Motor neuron (in vitro differentiated cells): ENCODE measurements around the gene GPX3. TPM values are rescaled to one million over a fixed set of nuclear protein-coding genes. Genes with fewer than 3 reads are reported as not detected.

ENCODE experiments used
- ATAC-seq, 8 experiments: fragments of 200-7000 bp; cut with Tn5 transposase; replicated peaks in 6 of 8; 2 replicates each; pipeline ENCODE4 v1.8.0; 2021; ENCODE audit warnings: mild to moderate bottlenecking in 8 of 8, moderate library complexity in 8 of 8
- H3K27ac ChIP-seq, 2 donors: fragments of 250-450 bp; sonication (Bioruptor Pico); 2 replicates each; pipeline ENCODE4 v1.9.0; 2021; ENCODE audit warnings: antibody characterized with exemption in 2 of 2, mild to moderate bottlenecking in 2 of 2, moderate library complexity in 1 of 2
- H3K4me1 ChIP-seq, 2 donors: fragments of 250-450 bp; sonication (Bioruptor Pico); replicated peaks in 1 of 2; 2 replicates each; pipeline ENCODE4 v1.6.1; 2021; ENCODE audit warnings: antibody characterized with exemption in 2 of 2, mild to moderate bottlenecking in 2 of 2, moderate library complexity in 1 of 2
- H3K4me3 ChIP-seq, 5 donors: fragments of 250-450 bp; sonication (Bioruptor Pico); 2 replicates each; pipeline ENCODE4 v1.9.0; 2021; ENCODE audit warnings: antibody characterized with exemption in 5 of 5, mild to moderate bottlenecking in 5 of 5, moderate library complexity in 4 of 5
- WGBS, 10 experiments: fragments of 450-650 bp; shearing (Covaris generic); methylation state at CpG; one replicate each; pipeline ENCODE4 v1.0.0; 2022; 5-methylcytosine and 5-hydroxymethylcytosine counted together
- in situ Hi-C, 9 experiments: fragments of 400-800 bp; cut with MboI; loops; one replicate each; pipeline ENCODE4 v1.15.0; 2021; ENCODE audit warnings: low sequenced_read_pairs in 9 of 9, low pct_unique_long_range_greater_than_20kb in 2 of 9; ENCODE audit not compliant: unreplicated experiment in 9 of 9
- total RNA-seq, 8 experiments: library from RNA; unstranded; fragments of 300-600 nt; gene quantifications; 2 replicates each; pipeline versions ENCODE4 v1.2.3 to v1.2.4, GENCODE V29; 2022

GPX3 gene
- total RNA-seq, 8 experiments from 2014 or later, result 3.1 to 11.2 (median 4.8) TPM

DNA sequence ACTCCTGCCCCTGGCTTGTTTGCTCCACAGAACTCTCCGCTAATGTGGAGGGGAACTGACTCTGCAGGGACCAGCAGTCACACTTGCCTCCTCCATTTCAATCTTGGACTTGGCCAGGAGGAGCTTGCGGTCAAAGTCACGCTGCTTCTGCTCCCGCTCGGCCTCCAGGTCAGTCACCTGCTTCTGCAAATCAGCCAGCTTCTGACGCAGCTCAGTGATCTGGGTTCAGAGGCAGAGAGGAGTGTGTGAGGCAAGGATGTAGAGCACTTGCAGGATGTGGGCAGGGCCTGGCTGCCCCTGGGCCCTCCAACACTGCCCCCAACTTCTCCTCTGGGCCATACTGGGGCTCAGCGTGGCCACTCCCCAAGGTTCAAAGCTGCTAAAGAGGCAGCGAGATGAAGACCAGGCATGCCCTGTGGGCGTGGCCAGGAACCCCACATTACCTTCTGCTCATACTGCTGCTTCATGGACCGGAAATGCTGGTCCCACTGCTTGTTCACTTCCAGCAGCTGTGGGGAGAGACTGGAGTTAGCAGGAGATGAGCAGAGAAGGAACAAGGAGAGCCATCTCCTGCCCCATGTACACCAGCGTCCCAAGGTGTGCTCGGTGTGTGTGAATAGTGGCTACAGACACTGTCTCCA lies 22.2 kb downstream of the GPX3 start:
- WGBS, 10 experiments, result 80 to 100% (median 94%) methylated on average over 1 to 7 of the region's 12 CpGs; no CpG with 5 or more reads in 2 of the 10 experiments
- Histone ChIP-seq H3K27ac (no peak overlapping the region), H3K4me3 (no peak overlapping the region), H3K4me1 (no peaks in the 10 kb centered on the region)
- no peak for ATAC-seq
- in situ Hi-C loops, result no loop called here

- Histone ChIP-seq H3K4me1 (no peaks in the 10 kb centered on the region), H3K4me3 (no peak overlapping the region), H3K27ac (no peak overlapping the region)
- WGBS, 10 experiments, result 47 to 96% (median 68%) methylated on average over 1 to 12 of the region's 13 CpGs; no CpG with 5 or more reads in 3 of the 10 experiments
- in situ Hi-C loops, result no loop called here
- ATAC-seq, result peak in 4 of 8 experiments; percentile 54 to 80 (median 64)
Observed at GRCh38 chr5:151047814-151048425, 27.5 kb downstream of the GPX3 start.

- Histone ChIP-seq H3K4me3 (no peak overlapping the region), H3K27ac (no peak overlapping the region), H3K4me1 (no peaks in the 10 kb centered on the region)
- in situ Hi-C loops, result no loop called here
- WGBS, 10 experiments, result 67 to 100% (median 87%) methylated on average over 1 to 6 of the region's 7 CpGs; no CpG with 5 or more reads in 4 of the 10 experiments
- ATAC-seq, result no peak
Observed at GRCh38 chr5:151048526-151048925, 28.1 kb downstream of the GPX3 start.

DNA sequence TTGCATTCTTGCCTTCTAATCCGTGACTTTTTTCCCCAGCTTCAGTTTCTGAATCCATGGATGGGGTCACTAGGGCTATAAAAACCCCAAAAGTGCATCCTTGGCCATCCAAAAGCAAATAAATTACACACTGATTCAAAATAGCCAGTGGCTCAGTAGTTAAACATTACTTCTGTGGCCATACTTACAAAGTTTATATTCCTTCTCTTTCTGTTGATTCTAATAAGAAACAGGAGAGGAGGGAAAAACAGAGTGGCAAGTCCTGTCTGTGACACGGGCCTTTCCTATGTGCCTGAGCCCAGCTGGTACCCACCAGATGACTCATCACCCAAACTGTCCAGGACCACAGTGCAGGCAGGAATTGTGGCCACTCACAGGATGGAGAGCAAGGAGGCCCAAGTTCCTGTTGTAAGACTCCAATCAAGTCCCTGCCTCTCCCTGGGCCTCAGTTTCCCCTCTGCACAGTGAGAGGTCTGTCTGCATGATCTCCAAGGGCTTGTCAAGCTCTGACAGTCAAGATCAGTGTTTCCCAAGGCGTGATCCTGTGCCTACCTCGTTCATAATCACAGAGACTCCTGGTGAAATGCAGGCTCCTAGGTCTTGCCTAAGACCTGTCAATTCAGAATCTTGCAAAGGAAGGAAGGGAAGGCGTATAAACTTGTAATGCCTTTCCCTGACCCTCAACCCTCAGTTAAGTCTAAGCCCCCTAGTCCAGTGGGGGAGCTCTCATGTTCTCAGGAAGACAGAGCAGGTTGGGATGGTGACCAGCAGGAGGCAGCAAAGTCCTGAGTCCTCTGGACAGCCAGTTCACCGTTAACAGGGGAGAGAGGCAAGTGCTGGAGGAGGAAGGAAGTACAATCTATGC lies 30.9 kb downstream of the GPX3 start:
- Histone ChIP-seq H3K27ac (peak overlapping the region in 1 of 2 donors; percentile 31), H3K4me1 (no peaks in the 10 kb centered on the region), H3K4me3 (no peak overlapping the region)
- 0 to 96% (median 77%) methylated on average over 1 to 5 of the region's 6 CpGs; no CpG with 5 or more reads in 1 of the 10 experiments for WGBS, 10 experiments
- in situ Hi-C loops, result no loop called here
- peak; percentile 58 to 95 (median 72) for ATAC-seq

DNA sequence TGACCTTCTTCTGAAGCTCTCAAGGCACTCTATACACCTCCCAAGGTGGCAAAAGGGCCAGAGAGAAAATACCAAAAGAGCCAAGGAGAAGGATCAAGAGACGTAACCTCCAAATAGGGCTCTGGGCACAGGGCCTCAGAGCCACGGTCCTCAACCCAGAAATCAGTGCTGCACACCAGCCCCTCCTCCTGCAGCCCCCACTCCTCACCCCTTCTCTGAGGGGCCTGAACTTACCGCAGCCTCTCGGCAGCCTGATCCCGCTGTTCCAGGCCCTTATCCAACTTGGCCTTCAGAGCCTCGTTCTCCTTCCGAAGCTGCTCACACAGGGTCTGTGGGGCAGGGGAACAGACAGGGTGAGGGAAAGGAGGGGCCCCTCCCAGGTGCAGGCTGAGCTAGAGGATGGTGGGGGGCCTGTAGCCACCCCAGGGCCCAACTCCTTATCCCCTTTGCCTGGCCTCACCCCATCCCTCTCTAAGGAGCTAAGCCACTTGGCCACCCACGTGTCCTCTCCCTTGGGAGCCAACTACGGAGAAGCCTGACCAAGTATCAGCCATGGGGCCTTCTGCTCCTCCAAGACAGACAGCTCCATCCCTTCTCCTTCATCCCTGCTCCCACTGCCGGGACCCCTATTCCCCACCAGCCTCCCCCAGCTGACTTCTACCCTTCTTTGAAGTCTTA lies 31.7 kb downstream of the GPX3 start:
- no peak overlapping the region for H3K4me3 ChIP-seq
- ATAC-seq, result peak in 2 of 8 experiments; percentile 14 to 51
- 67 to 100% (median 86%) methylated on average over 1 to 4 of the region's 10 CpGs; no CpG with 5 or more reads in 3 of the 10 experiments for WGBS, 10 experiments
- no peak overlapping the region for H3K27ac ChIP-seq
- in situ Hi-C loops, result no loop called here
- no peaks in the 10 kb centered on the region for H3K4me1 ChIP-seq

GRCh38 chr5:151052836-151053235 lies 32.4 kb downstream of the GPX3 start:
- ATAC-seq, result no peak
- in situ Hi-C loops, result no loop called here
- Histone ChIP-seq H3K27ac (no peak overlapping the region), H3K4me3 (no peak overlapping the region), H3K4me1 (no peaks in the 10 kb centered on the region)
- 80 to 100% (median 100%) methylated on average over 1 to 2 of the region's 3 CpGs; no CpG with 5 or more reads in 6 of the 10 experiments for WGBS, 10 experiments

DNA sequence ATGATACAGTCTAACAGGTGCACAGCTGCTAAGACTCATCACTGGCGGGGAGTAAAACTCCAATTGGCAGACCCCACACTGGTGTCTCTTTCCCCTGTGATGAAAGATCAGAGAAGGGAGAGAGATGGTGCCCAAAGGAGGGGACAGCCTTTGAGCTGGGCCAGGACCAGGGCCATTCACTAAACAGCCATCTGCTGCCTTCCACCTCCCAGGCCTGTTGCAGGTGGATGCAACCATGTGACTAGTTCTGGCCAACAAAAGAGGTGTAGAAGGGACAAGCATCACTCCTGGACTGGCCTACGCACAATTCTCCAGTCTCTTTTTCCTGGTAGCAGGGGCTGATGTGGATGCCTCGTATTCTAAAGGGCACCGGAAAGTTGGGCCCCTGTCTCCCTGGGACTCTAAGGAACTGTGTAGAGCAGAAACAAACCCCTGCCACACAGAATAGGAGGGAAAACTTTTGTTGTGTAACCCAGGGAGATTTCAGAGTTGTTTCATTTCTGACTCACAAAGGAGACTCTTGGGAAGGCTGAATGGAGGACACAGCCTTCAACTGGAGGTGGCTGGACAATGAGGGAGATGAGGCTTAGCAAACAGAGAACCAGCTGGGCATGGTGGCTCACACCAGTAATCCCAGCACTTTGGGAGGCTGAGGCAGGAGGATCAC lies 33.5 kb downstream of the GPX3 start:
- whole genome bisulfite sequencing, 10 experiments, result 90 to 100% (median 100%) methylated on average over 1 to 2 of the region's 4 CpGs; no CpG with 5 or more reads in 7 of the 10 experiments
- H3K27ac ChIP-seq, result no peak overlapping the region
- ATAC-seq, result peak in 3 of 8 experiments; percentile 35 to 89 (median 74)
- H3K4me1 ChIP-seq, result no peaks in the 10 kb centered on the region
- in situ Hi-C loops, result no loop called here
- H3K4me3 ChIP-seq, result no peak overlapping the region

DNA sequence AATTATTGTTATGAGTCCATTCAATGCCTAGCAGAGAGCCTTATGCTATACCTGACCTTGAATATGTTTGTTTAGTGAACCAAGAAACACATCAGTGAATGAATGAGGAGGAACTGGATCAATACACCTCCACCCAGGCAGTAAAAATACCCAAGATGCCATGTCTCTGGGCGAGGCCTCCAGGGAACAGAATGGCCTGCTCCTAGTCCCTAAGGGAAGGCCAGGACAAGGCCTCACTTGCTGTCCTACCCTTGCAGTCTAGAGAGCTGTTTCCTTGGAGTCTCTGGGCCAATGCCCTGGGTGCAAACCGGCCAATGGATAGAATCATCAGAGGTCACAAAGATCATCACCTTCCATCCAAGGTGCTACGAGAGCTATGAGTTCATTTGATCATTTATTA lies 34.3 kb downstream of the GPX3 start:
- in situ Hi-C loops, result no loop called here
- ATAC-seq, result no peak
- 83 to 100% (median 92%) methylated on average over 1 to 2 of the region's 3 CpGs; no CpG with 5 or more reads in 3 of the 10 experiments for WGBS, 10 experiments
- H3K4me1 ChIP-seq, result no peaks in the 10 kb centered on the region
- no peak overlapping the region for H3K27ac ChIP-seq
- H3K4me3 ChIP-seq, result no peak overlapping the region

DNA sequence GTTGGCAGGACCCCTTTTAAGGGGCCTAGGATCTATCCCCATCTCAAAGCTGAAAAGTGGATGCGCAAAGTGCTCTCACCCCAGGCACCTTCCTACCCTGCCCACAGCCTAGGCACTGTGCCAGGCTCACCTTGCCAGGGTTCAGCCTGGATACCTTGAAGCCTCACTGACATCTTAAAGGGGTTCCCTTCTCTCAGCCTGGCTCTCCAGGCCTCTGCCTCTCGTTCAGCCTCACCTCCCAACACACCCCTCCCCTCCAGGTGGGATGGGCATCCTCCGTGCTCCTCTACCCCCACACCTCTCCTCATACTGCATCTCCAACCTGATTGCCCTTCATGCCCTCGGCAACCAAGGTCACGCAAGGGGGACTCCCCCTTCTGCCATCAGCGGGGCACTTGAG lies 34.9 kb downstream of the GPX3 start:
- Histone ChIP-seq H3K27ac (no peak overlapping the region), H3K4me1 (no peaks in the 10 kb centered on the region), H3K4me3 (no peak overlapping the region)
- ATAC-seq, result no peak
- 80 to 100% (median 100%) methylated on average over 1 to 3 of the region's 6 CpGs; no CpG with 5 or more reads in 3 of the 10 experiments for WGBS, 10 experiments
- in situ Hi-C loops, result no loop called here

GRCh38 chr5:151056379-151057325 lies 36.3 kb downstream of the GPX3 start:
- ATAC-seq, result no peak
- WGBS, 10 experiments, result 92 to 100% (median 100%) methylated on average over 1 to 6 of the region's 25 CpGs; no CpG with 5 or more reads in 1 of the 10 experiments
- Histone ChIP-seq H3K4me1 (no peaks in the 10 kb centered on the region), H3K27ac (no peak overlapping the region), H3K4me3 (no peak overlapping the region)
- in situ Hi-C loops, result no loop called here

DNA sequence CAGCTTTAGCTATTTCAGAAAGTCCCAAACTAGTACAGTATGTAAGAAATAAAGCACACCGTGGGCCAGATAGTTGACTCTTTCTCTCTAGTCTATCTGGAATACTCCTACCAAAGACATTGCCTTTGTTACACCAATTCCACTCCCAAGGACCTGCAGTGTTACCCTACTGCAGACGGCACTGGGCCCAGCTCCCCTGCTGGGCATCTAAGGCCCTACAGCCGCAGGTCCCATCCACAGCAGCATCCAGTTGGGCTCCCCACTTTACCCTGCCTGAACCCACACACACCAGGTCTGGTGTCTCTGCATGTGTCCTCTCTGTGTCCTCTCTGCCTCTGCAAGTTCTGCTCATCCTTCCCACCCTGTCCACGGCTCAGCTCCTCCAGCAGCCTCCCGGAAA lies 37.9 kb downstream of the GPX3 start:
- ATAC-seq, result no peak
- WGBS, 10 experiments, result 59 to 100% (median 100%) methylated on average over 1 to 4 of the region's 5 CpGs; no CpG with 5 or more reads in 3 of the 10 experiments

More for the DNA sequence above, 37.9 kb downstream of the GPX3 start:
- Histone ChIP-seq H3K4me1 (no peaks in the 10 kb centered on the region), H3K27ac (no peak overlapping the region), H3K4me3 (no peak overlapping the region)
- in situ Hi-C loops, result no loop called here
